Measurements from ENCODE around the gene CUL1. TPM values are rescaled to one million over a fixed set of nuclear protein-coding genes. Genes with fewer than 3 reads are reported as not detected.
A peak's percentile ranks its signal among the peaks of the same experiment; 100 is the strongest.

Gene CUL1
- total RNA-seq, 2 donors from 2014 or later, result 34.9 to 37.2 TPM

DNA sequence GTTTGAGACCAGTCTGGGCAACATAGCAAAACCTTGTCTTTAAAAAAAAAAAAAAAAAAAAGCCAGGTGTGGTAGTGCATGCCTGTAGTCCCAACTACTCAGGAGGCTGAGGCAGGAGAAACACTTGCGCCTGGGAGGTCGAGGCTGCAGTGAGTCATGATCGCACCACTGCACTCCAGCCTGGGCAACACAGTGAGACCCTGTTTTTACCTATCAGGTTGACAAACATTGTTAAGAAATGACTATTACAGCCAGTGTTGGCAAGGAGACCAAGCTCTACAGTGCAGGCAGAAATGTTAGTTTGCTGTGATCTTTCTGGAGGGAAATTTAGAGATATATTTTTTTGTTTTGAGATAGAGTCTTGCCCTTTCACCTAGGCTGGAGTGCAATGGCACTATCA is 37.3 kb downstream of the CUL1 start:
- ATAC-seq (no peak), DNase-seq (no peak)
- intact Hi-C loops (cut with DNase I, micrococcal nuclease), result no loop called here

DNA sequence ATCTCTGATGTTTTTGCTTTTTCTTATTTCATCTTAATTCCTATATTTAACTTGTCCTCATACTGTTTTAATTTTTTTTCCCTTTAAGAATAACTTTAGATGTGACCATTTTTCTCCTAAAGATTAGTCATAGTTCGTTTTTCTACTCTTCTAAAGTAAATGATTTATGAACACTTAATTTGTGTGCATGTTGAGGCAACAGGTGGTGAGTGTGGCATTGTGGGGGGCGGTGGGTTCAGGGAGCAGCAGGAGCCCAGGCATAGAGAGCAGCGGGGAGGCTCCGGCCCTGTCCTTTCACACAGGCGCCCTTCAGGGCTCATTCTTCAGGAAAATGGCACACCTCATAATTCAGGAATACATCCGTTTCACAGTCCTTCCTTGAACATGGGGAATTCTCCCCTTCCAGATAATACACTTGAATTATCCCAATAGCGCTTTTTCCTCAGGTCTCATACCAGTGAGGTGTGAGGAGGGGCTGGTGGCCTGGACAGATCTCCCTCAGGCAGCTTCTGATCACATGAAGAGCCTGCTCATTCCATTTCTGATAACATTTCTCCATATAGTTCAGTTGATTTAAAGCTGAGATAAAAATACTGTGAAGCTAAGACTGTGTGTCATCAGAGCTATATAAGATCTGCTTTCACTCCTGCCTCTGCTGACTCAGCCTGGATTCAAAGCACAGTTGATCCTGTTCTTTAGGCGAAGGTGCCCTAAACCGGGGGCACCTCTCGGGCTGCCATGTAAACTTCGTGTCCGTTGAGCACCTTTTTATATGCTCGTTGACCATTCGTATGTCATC is 40.2 kb downstream of the CUL1 start:
- intact Hi-C loops (cut with DNase I, micrococcal nuclease), result no loop called here
- ATAC-seq, result no peak
- no peak for DNase-seq

- ATAC-seq (no peak), DNase-seq (no peak)
- intact Hi-C loops (cut with DNase I, micrococcal nuclease), result no loop called here
Observed at GRCh38 chr7:148746135-148746534, 47.4 kb downstream of the CUL1 start.

DNA sequence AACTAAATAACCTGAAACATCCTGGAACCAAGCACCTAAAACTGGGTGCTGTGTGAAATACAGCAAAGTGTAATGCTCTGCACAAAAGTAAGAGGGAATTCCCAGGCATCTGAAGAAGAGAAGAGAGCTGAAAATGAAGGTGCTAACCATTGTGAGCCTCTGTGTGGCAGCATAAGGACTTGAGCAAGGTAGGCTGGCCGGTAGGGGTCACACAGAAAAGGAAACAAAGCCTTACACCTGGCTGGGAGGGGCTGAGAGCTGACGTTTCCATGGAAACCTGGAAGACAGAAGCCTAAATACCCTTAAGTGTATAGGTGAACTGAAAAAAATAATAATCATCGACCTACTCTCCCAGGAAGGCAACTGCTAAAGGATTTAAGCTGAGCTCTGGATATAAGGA is 48.6 kb downstream of the CUL1 start:
- intact Hi-C loops (cut with DNase I, micrococcal nuclease), result no loop called here

GRCh38 chr7:148750442-148751355 is 52.0 kb downstream of the CUL1 start:
- DNase-seq (no peak), ATAC-seq (no peak)
- intact Hi-C loops (cut with DNase I, micrococcal nuclease), result no loop called here

More for the DNA sequence above, 48.6 kb downstream of the CUL1 start:
- no peak for ATAC-seq
- no peak for DNase-seq

GRCh38 chr7:148753224-148753623 is 54.5 kb downstream of the CUL1 start:
- DNase-seq (no peak), ATAC-seq (no peak)
- intact Hi-C loops (cut with DNase I, micrococcal nuclease), result no loop called here

GRCh38 chr7:148754912-148755311 is 56.2 kb downstream of the CUL1 start:
- DNase-seq (no peak), ATAC-seq (no peak)
- intact Hi-C loops (cut with DNase I, micrococcal nuclease), result no loop called here

GRCh38 chr7:148761499-148762278 is 63.0 kb downstream of the CUL1 start:
- ATAC-seq (no peak), DNase-seq (no peak)
- intact Hi-C loops (cut with DNase I, micrococcal nuclease), result no loop called here

DNA sequence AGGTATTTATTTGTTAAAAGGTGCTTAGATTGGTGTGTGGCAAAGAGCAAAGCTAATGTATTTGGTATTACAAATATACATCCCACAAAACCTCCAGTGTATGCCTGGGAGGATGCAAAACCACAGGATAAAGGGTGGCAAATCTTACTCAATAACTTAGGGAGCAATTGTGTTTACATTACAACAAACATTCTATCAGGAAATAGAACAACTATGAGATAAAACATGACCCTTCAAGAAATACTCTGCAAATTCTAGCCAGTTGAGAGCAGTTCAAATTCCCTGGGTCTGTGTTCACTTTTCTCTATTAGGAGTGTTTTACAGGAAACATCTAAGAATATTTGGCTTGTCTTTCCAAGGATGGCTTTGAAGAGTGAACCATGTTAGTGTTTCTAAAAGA is 64.9 kb downstream of the CUL1 start:
- no peak for DNase-seq
- intact Hi-C loops (cut with DNase I, micrococcal nuclease), result no loop called here
- ATAC-seq, result no peak

DNA sequence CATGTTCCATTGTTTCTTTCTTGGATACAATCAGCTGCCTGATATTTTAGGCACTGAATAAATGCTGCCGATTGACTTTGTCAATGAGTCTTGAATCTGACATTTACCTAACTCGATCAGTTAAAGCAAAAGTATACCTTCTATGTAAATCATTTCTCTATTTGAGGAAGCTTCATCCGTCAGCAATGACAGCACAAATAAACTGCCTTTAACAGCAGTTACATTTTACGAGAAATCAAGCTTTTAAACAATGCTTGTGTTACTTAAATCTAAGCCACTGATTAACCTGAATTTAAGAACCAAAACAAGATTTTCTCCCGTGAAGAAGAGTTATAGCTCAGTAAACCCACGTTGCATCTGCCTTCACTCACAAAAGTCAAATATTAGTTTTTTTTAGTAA is 71.3 kb downstream of the CUL1 start:
- intact Hi-C loops (cut with DNase I, micrococcal nuclease), result no loop called here
- ATAC-seq (no peak), DNase-seq (no peak)

DNA sequence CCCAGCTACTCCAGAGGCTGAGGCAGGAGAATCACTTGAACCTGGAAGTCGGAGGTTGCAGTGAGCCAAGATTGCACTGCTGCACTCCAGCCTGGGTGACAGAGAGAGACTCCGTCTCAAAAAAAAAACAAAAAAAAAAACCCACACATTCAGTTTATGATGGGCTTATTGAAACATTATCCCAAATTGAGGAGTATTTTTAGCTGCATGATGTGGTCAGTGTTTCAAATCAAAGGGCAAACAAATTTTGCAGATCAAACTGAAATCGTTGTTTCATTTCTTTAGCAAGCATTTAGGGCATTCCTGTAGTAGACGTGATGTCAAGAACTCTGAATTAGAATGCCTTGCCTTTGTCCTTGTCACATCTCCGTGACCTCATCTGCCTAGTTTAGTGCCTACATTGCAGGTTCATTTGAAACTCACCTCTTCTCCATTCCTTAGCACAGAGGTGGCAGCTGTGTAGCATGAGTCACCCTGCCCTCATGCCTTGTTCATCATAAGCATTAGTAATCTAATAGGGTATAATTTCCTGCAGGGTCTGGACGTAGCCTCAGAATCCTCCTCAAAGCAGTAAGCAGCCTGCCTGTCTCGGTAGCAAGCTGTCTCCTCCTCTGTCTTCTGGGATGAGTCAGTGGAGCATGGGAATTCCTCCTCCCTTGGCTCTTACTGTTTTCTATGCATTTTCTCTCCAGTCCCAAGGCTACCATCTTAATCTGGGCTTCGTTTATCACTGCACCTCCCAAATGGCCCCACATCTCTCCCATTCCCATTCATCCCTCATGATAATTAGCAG is 73.8 kb downstream of the CUL1 start:
- DNase-seq (no peak), ATAC-seq (no peak)
- intact Hi-C loops (cut with DNase I, micrococcal nuclease), result no loop called here

GRCh38 chr7:148773334-148773733 is 74.6 kb downstream of the CUL1 start:
- DNase-seq, result no peak
- no peak for ATAC-seq
- intact Hi-C loops (cut with DNase I, micrococcal nuclease), result no loop called here

GRCh38 chr7:148774471-148774870 is 75.8 kb downstream of the CUL1 start:
- DNase-seq (no peak), ATAC-seq (no peak)
- intact Hi-C loops (cut with DNase I, micrococcal nuclease), result no loop called here

DNA sequence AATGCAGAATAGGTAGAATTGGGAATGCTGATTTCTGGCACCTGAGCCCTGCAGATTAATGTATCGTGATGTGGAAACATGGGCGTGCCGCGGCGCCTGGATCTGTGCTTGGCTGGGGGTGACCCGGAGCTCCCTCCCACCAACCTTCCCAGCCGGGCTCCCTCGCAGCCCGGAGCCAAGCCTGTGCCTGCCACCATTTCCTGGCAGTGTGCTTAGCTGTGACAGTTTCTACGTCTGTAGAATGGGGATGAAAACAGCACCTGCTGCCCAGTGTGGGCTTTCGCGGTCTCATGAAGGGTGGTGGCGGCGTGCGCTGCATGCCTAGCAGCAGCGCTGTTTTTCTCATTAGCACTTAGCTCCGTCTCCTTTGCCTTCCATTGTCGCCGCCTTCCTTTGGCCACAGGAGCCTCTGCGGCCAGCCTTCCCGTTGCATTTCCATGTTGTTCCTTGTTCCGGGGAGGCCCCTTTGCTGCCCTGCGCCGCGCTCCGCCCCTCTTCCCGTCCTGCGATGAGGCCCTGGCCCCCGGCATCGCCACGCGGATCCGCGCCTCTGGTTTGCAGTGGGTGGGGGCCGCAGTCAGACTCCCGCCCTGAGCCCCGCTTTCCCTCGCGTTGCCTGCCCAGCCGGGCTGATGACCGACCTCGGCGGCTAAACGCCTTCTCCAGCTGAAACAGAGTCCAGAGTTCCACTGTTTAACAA is 84.2 kb downstream of the CUL1 start:
- DNase-seq (no peak), ATAC-seq (peak; percentile 48)
- intact Hi-C loops (cut with DNase I, micrococcal nuclease), result no loop called here

GRCh38 chr7:148783801-148784527 is 85.3 kb downstream of the CUL1 start:
- no peak for ATAC-seq
- intact Hi-C loops (cut with DNase I, micrococcal nuclease), result no loop called here
- no peak for DNase-seq

DNA sequence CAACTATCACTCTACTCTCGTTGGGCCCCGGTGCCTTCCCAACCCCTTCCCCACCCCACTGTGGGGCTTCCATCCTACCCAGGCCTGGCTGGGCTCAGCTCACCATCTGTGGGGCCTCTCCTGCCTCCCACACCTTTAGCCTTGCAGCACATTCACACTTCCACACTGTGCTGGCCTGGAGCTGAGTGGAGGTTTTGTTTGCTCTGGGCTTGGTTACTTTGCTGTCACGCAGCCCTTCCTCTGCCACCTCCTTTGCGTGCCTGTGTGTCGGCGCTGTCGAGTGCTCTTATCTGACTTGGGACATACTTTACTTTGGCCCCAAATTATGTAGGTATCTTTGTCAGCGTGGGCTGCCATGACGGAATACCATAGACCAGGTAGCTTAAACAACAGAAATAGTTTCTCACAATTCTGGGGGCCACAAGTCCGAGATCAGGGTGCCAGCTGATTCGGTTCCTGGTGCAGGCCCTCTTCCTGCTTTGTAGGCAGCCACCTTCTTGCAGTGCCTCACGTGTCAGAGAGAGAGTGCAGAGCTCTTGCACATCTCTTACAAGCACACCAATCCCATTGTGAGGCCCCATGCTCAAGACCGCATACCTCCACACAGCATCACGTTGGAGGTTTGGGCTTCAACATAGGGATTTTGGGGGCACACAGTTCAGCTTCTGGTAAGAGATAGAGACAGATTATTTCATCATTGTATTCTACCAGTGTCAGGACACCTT is 89.0 kb downstream of the CUL1 start:
- no peak for DNase-seq
- intact Hi-C loops (cut with DNase I, micrococcal nuclease), result no loop called here
- ATAC-seq, result no peak

DNA sequence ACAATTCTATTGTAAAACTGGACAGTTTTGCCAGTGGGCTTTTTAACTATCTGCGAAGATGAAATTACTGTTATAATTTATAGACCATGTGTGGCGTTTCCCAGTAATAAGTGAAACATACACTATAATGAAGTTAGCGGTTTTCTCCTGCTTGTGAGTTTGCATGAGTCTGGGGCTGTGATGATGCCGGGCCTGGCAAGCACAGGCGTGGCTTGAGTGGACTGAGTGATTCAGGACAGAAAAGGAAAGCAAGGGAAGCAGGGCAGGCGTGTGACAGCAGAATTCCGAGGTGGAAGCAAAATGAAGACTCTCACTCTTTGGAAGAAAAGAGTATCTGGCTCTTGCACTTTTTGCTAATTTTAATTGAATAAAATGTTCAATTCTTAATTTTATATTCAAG is 90.5 kb downstream of the CUL1 start:
- intact Hi-C loops (cut with DNase I, micrococcal nuclease), result no loop called here
- ATAC-seq (no peak), DNase-seq (no peak)

All from left colon (tissue), 2 donors.